WTC11 (cell line): ENCODE results near the gene ALDH8A1.

Experiments used
- EMX1 ChIP-seq: fragments of 250-450 bp; sonication (Bioruptor Pico); IDR thresholded peaks from 2 replicates; pipeline ENCODE4 v1.8.0; 2021; ENCODE audit warnings: mild to moderate bottlenecking
- FOXJ3 ChIP-seq: sonication (generic); formaldehyde crosslinking; IDR thresholded peaks from 2 replicates; pipeline ENCODE4 v1.9.0; 2021; ENCODE audit warnings: missing genetic modification reagents, mild to moderate bottlenecking, borderline replicate concordance
- FOXK1 ChIP-seq: sonication (generic); formaldehyde crosslinking; IDR thresholded peaks from 2 replicates; pipeline ENCODE4 v1.8.0; 2022; ENCODE audit warnings: mild to moderate bottlenecking, moderate library complexity, missing genetic modification reagents
- NR1H2 ChIP-seq: sonication (generic); formaldehyde crosslinking; IDR thresholded peaks from 2 replicates; pipeline ENCODE4 v1.9.0; 2021; ENCODE audit warnings: mild to moderate bottlenecking, moderate library complexity, missing genetic modification reagents
- SP1 ChIP-seq: sonication (generic); formaldehyde crosslinking; conservative IDR thresholded peaks from 2 replicates; pipeline ENCODE4 v1.8.1; 2022; ENCODE audit warnings: missing genetic modification reagents
- TF ChIP-seq, protein P1 (sequence below): fragments of 200-600 bp; IDR thresholded peaks from 2 replicates; pipeline ENCODE4 v1.8.0; 2022; ENCODE audit warnings: antibody characterized with exemption
- TF ChIP-seq, protein P2 (sequence below): sonication (generic); formaldehyde crosslinking; IDR thresholded peaks from 2 replicates; pipeline ENCODE4 v1.8.1; 2023; ENCODE audit warnings: mild to moderate bottlenecking, missing genetic modification reagents
- TF ChIP-seq, protein P3 (sequence below): fragments of 250-450 bp; sonication (Bioruptor Pico); IDR thresholded peaks from 2 replicates; pipeline ENCODE4 v2.1.2; 2022; ENCODE audit warnings: mild to moderate bottlenecking, moderate library complexity

DNA sequence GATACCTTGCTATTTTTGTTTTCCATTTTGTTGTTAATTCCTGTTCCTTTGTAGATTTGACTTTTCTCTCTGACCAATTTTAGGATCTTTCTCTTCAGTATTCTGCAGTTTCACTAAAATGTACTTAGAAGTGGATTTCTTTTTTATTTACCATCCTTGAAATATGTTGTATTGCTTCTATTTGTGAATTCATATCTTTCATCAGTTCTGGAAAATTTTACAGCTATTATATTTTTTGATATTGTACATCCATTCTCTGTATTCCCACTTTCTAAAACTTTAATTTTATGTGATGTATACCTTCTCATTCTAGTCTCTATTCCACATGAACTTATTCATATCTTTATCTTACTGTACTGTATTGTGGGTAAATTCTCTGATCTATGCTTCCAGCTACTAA lies 9.7 kb upstream of the ALDH8A1 start:
- TF ChIP-seq, protein P1, sequence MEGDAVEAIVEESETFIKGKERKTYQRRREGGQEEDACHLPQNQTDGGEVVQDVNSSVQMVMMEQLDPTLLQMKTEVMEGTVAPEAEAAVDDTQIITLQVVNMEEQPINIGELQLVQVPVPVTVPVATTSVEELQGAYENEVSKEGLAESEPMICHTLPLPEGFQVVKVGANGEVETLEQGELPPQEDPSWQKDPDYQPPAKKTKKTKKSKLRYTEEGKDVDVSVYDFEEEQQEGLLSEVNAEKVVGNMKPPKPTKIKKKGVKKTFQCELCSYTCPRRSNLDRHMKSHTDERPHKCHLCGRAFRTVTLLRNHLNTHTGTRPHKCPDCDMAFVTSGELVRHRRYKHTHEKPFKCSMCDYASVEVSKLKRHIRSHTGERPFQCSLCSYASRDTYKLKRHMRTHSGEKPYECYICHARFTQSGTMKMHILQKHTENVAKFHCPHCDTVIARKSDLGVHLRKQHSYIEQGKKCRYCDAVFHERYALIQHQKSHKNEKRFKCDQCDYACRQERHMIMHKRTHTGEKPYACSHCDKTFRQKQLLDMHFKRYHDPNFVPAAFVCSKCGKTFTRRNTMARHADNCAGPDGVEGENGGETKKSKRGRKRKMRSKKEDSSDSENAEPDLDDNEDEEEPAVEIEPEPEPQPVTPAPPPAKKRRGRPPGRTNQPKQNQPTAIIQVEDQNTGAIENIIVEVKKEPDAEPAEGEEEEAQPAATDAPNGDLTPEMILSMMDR, result no peak
- TF ChIP-seq EMX1 (CRISPR knock-in tag) (no peak), SP1 (CRISPR knock-in tag) (no peak), NR1H2 (no peak), FOXJ3 (CRISPR knock-in tag) (no peak), FOXK1 (CRISPR knock-in tag) (no peak)
- TF ChIP-seq, protein P2, sequence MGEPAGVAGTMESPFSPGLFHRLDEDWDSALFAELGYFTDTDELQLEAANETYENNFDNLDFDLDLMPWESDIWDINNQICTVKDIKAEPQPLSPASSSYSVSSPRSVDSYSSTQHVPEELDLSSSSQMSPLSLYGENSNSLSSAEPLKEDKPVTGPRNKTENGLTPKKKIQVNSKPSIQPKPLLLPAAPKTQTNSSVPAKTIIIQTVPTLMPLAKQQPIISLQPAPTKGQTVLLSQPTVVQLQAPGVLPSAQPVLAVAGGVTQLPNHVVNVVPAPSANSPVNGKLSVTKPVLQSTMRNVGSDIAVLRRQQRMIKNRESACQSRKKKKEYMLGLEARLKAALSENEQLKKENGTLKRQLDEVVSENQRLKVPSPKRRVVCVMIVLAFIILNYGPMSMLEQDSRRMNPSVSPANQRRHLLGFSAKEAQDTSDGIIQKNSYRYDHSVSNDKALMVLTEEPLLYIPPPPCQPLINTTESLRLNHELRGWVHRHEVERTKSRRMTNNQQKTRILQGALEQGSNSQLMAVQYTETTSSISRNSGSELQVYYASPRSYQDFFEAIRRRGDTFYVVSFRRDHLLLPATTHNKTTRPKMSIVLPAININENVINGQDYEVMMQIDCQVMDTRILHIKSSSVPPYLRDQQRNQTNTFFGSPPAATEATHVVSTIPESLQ (CRISPR knock-in tag), result no peak
- TF ChIP-seq, protein P3, sequence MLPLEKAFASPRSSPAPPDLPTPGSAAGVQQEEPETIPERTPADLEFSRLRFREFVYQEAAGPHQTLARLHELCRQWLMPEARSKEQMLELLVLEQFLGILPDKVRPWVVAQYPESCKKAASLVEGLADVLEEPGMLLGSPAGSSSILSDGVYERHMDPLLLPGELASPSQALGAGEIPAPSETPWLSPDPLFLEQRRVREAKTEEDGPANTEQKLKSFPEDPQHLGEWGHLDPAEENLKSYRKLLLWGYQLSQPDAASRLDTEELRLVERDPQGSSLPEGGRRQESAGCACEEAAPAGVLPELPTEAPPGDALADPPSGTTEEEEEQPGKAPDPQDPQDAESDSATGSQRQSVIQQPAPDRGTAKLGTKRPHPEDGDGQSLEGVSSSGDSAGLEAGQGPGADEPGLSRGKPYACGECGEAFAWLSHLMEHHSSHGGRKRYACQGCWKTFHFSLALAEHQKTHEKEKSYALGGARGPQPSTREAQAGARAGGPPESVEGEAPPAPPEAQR (CRISPR knock-in tag), result no peak
